COLO829 (cell line): ENCODE measurements around the gene SORBS2.

Experiments
- DNase-seq: peaks from one replicate; pipeline ENCODE4 v3.0.0; 2012; ENCODE audit warnings: low spot score

Gene SORBS2

DNA sequence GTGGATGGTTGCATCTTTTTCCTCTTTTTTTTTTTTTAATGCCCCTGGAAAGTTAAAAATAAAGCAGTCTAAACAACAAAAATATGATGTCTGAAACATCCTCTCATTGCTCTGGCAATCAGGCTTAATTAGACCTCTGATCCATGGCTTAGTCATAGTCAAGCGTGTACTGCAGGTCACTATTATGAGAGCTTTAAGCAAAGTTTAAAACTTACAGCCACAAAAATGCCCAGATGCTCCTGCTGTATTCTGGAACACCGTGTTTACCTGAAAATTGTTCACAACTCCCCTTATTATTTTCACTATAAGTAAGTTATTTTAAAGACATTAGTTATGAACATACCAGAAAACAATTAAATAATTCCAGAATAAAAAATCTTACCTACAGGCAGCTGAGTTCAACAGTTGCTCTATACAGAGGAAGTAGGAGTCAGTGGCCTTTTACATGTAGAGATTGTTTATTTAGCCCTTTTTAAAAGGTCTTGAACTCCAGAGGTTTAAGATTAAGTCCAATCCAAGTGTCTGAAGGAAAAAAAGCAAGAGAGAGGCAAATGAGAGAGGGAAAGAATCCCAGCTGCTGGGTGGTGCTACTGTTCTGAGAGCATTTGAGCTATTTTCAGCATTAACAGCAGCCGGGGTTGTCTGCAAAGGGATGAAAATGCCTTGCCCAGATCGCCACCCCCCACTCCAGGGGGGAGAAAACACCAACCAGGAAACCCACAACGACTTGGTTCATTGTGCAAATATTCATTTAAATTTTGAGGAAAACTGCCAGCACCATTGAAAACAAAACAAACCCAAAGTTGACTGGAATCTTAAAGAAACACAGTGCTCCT lies 36.9 kb downstream of the SORBS2 start:
- no peak for DNase-seq

GRCh38 chr4:185774131-185774653 lies 37.8 kb downstream of the SORBS2 start:
- no peak for DNase-seq

DNA sequence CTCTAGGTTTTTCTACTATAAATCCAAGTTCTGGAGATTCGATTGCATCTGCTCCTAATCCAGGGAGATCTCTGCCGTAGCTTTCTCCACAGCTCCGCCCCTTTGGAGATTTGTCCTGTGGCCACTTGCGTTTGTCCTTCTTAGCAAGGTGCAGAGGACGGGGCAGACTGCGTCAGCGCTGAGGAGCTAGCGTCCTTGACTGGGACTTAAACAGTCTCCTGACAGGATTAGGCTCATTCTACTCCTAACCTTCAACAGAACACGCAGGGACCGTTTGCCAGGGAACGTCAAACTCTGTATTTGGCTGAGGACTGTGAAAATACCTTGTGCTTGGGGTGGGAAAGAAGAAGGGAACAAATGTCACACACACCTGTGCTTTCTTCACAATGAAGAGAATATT lies 38.6 kb downstream of the SORBS2 start:
- DNase-seq = no peak

DNA sequence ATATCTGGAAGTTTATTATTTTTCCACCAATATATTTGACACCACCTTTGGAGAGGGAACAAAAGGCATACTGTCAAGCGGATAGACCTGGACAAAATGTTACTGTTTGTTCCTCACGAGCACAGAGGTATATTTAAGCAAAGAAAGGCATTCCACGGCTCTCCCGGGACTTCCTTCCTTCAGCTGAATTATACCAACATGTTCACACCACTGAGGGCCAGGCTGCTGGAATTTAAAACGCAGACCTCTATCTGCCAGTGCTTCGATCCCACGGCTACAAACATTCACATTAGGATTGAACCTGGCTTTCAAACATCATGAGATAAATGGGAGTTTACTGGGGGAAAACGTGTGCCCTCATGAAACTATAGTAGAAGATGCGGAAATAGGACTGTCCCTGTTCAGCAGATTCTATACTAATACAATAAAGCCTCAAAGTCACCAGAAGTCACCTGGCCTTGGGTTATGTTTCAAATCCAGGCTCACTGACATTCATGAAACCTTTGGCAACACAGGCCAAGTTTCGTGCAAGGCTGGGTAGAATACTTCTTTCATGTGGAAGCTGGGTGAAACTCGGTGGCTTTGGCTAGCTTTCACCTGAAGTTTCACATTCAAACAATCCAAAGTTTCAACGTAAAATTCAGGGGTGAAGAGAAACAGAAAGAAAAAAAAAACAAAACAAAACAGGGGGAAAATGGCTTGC lies 39.5 kb downstream of the SORBS2 start:
- no peak for DNase-seq

DNA sequence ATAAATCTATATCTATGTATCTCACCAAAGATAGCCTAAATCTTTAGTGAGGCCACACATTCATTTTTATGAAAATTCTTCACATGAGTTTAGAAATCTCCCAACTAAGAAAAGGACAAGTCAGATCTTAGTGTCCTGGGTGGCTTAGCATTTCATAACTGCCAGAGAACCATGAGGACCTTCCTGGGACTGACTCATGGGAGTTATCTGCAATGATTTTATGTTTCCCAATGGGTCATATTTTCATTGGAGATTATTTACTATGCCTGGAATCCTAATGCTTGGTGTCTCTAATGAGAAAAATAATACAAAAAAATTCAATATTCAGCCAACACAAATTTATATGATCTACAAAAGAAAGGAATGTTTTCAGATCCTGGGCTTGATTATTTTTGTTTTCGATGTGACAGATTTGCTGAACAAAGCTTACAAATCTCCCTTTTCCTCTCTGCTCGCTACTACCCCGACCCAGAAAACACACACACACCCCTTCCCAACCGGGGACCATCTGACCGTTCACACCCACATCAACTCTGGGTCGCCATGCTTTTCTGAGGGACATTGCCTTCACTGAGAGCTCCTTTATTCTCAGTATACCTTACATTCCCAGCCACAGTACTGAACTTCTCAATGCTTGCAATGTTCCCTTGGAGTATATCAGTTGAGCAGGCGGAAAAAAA lies 40.1 kb downstream of the SORBS2 start:
- DNase-seq = no peak

DNA sequence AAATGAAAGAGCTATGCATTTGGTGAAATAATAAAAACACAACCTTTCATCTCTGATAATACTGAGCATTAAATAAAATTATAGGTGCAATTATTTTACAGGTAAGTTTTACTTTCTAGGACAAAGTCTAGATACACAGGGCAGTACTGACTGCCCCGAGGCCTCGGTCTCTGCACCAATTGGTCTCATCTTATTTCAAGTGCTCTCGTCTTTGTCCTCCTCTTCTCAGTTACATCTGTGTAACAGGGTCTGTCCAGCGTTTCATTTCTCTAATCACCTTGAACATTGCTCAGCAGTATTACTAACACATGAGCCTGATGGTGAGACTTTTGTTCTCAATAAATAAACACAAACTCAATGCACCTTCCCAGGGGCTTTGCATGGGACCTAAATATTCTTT lies 44.5 kb downstream of the SORBS2 start:
- no peak for DNase-seq

DNA sequence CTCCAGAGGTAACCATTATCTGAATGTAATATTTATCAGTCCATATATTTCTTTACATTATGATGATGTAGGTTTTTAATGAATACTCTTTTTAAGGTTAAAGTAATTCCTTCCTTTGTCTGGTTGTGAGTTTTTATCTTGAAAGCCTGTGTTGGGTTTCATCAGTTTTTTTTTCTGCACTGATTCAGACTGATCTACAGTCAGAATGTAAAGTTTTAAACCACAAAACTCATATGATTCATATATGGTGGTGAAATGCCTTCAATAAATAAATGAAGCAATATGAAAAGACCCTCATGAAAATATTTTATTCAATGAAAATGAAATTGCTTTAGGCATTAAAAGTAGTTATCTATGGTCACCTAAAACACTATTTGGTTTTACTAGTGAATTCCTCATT lies 47.1 kb downstream of the SORBS2 start:
- no peak for DNase-seq

DNA sequence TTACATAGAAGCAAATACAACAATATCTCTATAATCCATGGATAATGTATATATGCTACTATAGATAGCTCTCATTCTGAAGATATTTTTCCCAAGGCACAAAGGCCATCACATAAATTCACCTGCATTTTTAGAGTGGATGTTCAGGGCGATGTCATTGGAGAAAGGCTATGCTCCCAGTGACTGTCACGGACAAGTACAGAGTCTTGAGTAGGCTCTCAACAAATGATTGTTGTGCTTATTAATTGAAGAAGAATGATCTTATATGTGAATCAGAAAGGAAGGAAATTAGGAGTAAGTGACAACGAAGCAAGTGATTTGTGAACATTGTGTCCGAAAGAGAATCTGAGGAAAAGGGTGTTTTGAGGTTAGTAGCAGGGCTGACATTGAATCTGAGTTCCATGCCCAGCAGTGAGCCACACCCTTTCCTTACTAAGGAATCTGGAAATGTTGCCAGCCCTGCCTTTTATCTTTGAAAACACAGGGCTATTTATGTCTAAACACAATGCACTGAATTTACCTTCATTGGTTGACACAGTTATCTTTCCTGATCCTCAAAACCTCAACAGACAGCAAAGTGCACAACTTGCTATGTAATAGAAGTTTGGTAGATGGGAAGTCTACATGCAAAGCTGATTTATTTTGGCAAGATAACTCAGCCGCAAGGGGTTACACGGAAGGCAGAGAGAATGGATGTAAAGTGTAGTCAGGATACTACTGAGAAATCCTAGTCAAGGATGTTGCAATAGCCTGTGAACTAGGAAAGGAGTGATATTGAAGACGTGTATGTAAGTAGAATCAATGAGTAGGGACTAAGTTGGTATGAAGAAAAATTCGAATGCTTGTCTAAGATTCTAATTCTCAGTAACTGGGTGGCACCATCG lies 50.4 kb downstream of the SORBS2 start:
- no peak for DNase-seq

- no peak for DNase-seq
Observed at GRCh38 chr4:185758807-185759206, 53.2 kb downstream of the SORBS2 start.

GRCh38 chr4:185755451-185755850 lies 56.5 kb downstream of the SORBS2 start:
- peak; percentile 79 for DNase-seq

DNA sequence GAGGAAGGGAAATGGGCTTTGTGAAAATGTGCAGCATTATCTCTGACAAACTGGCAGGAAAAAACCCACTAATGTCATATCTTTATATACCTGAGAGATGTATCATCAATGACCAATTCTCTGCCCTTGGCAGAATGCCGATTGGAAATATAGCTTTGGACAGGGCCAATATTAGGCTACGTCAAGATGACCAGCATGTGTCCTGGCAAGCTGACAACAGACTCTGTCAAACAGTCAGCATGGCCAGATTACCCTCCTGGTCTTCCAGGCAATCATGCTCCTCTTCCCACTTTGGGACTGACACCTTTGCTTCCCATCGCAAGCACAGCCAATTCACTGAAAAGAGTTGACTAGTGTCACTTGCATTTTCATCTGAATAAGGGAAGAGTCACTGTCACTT lies 57.0 kb downstream of the SORBS2 start:
- DNase-seq = no peak

DNA sequence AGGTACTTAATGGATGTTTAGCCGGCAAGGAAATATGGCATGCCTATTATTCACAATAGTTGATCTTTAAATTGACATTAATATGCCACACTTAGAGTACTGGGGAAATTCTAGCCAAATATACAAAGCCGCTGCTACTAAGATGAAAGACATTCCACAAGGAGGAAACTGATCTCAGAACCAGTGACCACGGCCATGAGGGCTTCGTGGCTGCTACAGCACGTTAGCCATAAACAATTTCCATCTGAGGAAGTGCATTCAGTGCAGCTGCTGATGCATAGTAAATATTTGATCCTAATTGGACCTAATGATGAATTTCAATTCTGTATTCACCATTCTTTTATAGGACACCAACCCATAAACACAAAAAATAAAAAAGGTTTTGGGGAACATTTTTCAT lies 59.1 kb downstream of the SORBS2 start:
- DNase-seq = no peak

- DNase-seq = no peak
Observed at GRCh38 chr4:185749858-185750257, 62.1 kb downstream of the SORBS2 start.

DNA sequence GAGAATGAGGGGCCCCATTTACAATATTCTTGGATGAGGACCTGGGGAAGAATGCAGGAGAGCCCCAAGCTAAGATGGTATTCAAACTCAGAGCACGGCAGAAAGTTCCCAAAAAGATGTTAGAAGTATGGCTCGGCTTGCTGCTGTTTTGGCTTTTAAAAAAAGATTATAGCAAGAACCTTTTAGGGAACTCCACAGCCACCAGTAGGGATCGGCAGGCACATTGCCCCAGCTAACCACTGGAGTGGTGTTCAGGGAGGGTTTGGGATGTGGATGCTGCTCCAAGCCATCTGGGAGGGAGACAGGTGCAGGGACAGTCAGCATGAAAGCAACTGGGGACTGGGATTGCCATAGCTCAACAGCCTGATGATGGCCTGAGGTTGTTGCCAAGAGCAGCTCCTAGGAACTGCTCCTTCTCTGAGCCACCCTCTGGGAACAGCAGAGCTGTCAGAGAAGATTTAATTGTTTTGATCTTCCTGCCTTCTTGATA lies 63.0 kb downstream of the SORBS2 start:
- no peak for DNase-seq

GRCh38 chr4:185745891-185746290 lies 66.1 kb downstream of the SORBS2 start:
- DNase-seq = no peak

GRCh38 chr4:185744946-185745345 lies 67.0 kb downstream of the SORBS2 start:
- DNase-seq = no peak

- DNase-seq = no peak
Observed at GRCh38 chr4:185744488-185744862, 67.5 kb downstream of the SORBS2 start.

GRCh38 chr4:185743722-185744487 lies 68.1 kb downstream of the SORBS2 start:
- DNase-seq = no peak

- DNase-seq = no peak
Observed at GRCh38 chr4:185742766-185743165, 69.2 kb downstream of the SORBS2 start.

DNA sequence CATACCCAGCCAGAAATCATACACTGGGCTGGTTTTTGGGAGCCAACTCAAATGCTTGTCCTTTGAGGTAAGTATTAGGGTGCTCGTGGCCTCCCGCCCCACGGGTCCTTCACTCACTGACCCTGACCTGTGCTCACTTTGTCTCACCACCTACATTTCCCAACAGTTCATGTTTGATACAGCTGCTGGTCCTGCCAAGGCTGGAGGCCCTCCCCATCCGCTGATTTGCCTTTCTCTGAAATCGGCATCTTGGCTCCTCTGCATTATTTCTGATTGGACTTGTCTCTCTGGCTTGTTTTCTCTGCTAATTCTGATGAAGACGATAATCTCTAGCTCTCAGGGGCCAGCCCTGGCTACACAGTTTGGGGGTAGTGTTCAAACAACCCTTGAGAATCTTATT lies 70.2 kb downstream of the SORBS2 start:
- no peak for DNase-seq

DNA sequence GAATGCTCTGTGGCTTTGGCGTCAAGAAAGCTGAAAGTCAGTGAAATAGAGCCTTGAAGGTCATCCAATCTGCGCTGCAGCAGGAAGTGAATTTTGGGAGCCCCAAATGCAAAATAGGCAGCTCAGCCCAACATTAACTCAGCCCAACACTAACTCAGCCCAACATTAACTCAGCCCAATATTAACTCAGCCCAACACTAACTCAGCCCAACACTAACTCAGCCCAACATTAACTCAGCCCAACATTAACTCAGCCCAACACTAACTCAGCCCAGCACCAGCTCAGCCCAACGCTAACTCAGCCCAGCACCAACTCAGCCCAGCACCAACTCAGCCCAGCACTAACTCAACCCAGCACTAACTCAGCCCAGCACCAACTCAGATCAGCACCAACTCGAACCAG lies 71.5 kb downstream of the SORBS2 start:
- DNase-seq = no peak
